ENCODE measurements around the gene FGFR4. TPM values are rescaled to one million over a fixed set of nuclear protein-coding genes. Genes with fewer than 3 reads are reported as not detected.

The FGFR4 gene
- total RNA-seq, 4 donors from 2014 or later: 0.13 to 8.0 (median 1.1) TPM

DNA sequence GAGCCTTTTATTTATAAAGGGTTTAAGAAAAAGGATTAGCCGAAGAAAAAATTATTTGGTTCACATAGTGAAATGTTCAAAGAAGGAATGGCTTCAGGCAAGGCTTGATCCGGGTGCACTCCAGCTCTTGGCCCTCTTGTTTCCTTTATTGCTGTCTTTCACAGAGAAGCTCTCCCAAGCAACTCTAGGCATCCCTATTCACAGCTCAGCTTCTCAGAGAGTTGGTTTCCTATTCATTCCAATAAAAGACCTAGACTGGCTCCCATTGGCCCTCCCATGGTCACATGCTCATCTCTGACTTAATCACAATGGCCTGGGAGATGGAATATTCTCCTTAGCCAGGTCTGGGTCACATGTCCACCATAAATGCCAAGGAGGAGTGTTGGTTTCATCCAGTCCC lies 9.4 kb upstream of the FGFR4 start:
- H3K4me3 ChIP-seq (ENCODE audit: low read depth, poor library complexity, severe bottlenecking): no peak overlapping the region
- no peak for DNase-seq (ENCODE audit: low spot score in 2 of 2)
- intact Hi-C loops (cut with DNase I; ENCODE audit: low total_unique reads): no loop called here
- 90 to 94% methylated on average over 2 of the region's 2 CpGs for WGBS, 2 donors
- TF ChIP-seq CTCF (IDR thresholded peaks at IDR 0.05) (no peak), POLR2A (IDR thresholded peaks at IDR 0.05) (no peak)

DNA sequence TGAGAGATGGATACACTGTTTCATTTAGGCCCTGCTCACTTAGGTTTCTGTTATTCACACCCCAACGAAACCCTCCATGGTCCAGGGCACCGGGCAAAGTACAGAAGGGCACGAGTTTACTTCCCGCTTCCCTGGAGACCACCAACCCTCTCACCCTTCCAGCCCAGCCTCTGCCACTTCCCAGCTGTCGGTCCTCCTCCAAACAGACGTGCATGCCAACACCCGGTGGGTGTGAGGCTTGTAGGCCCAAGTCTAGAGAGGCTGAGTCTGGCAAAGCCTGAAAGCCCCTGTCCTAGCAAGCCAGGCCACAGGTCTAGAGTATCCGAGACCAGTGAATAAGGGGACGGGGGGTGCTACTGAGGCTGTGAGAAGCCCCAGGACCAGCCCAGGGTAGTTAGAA lies 7.1 kb upstream of the FGFR4 start:
- 76 to 81% methylated on average over 9 of the region's 9 CpGs for WGBS, 2 donors
- DNase-seq (ENCODE audit: low spot score in 2 of 2): no peak
- intact Hi-C loops (cut with DNase I; ENCODE audit: low total_unique reads): no loop called here
- no peak overlapping the region for H3K4me3 ChIP-seq (ENCODE audit: low read depth, poor library complexity, severe bottlenecking)
- TF ChIP-seq CTCF (IDR thresholded peaks at IDR 0.05) (no peak), POLR2A (IDR thresholded peaks at IDR 0.05) (no peak)

DNA sequence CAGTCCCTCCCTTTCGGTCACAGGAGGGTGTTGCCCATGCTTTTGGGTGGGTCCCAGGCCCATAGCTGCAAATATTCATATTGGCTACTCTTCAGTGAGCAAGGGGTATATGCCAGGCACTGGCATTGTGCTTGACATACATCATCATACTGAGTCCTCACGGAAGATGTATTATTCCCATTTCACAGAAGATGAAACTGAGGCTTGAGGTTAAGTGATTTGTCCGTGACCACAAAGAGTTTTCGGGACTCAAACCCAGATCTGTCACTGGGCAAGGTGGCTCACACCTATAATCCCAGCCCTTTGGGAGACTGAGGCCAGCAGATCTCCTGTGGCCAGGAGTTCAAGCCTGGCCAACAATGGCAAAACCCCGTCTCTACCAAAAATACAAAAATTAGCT lies 6.5 kb upstream of the FGFR4 start:
- intact Hi-C loops (cut with DNase I; ENCODE audit: low total_unique reads): no loop called here
- TF ChIP-seq CTCF (IDR thresholded peaks at IDR 0.05) (no peak), POLR2A (IDR thresholded peaks at IDR 0.05) (no peak)
- 83 to 89% methylated on average over 5 of the region's 5 CpGs for WGBS, 2 donors
- no peak overlapping the region for H3K4me3 ChIP-seq (ENCODE audit: low read depth, poor library complexity, severe bottlenecking)
- DNase-seq (ENCODE audit: low spot score in 2 of 2): no peak

GRCh38 chr5:177081859-177082258 lies 4.9 kb upstream of the FGFR4 start:
- WGBS, 2 donors: 84 to 87% methylated on average over 7 to 10 of the region's 10 CpGs
- intact Hi-C loops (cut with DNase I; ENCODE audit: low total_unique reads): no loop called here
- no peak overlapping the region for H3K4me3 ChIP-seq (ENCODE audit: low read depth, poor library complexity, severe bottlenecking)
- TF ChIP-seq CTCF (IDR thresholded peaks at IDR 0.05): no peak
- no peak for TF ChIP-seq POLR2A (IDR thresholded peaks at IDR 0.05)
- DNase-seq (ENCODE audit: low spot score in 2 of 2): no peak

DNA sequence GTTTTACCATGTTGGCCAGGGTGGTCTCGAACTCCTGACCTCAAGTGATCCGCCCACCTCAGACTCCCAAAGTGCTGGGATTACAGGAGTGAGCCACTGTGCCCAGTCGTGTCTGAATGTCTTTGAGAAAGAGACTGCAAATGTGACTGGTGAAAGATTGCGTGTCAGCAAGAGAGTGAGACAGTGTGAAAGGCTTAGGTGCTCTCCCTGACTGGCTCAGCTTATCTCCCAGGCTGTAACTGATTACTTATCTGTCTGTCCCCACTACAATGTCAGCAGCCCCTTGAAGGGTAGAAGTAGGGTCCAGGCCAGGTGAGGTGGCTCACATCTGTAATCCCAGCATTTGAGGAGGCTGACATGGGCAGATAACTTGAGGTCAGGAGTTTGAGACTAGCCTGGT lies 3.4 kb upstream of the FGFR4 start:
- TF ChIP-seq CTCF (IDR thresholded peaks at IDR 0.05) (no peak), POLR2A (IDR thresholded peaks at IDR 0.05) (no peak)
- WGBS, 2 donors: 67 to 83% methylated on average over 3 to 4 of the region's 4 CpGs
- intact Hi-C loops (cut with DNase I; ENCODE audit: low total_unique reads): no loop called here
- DNase-seq (ENCODE audit: low spot score in 2 of 2): no peak
- H3K4me3 ChIP-seq (ENCODE audit: low read depth, poor library complexity, severe bottlenecking): no peak overlapping the region

- no peak for DNase-seq (ENCODE audit: low spot score in 2 of 2)
- H3K4me3 ChIP-seq (ENCODE audit: low read depth, poor library complexity, severe bottlenecking): no peak overlapping the region
- WGBS, 2 donors: 43 to 57% methylated on average over 4 of the region's 4 CpGs
- intact Hi-C loops (cut with DNase I; ENCODE audit: low total_unique reads): no loop called here
- TF ChIP-seq CTCF (IDR thresholded peaks at IDR 0.05) (no peak), POLR2A (IDR thresholded peaks at IDR 0.05) (no peak)
Observed at GRCh38 chr5:177084175-177084574, 2.5 kb upstream of the FGFR4 start.

Data from lower leg skin (tissue), 4 donors.